WTC11 (cell line): ENCODE results near the gene GPD1L. TPM values are rescaled to one million over a fixed set of nuclear protein-coding genes. Genes with fewer than 3 reads are reported as not detected.
A peak's percentile ranks its signal among the peaks of the same experiment; 100 is the strongest.

Experiments
- ATAC-seq: fragments of 200-7000 bp; cut with Tn5 transposase; 2 replicates; pipeline ENCODE4 v1.10.0; 2021; ENCODE audit warnings: mild to moderate bottlenecking, moderate library complexity
- CTCF ChIA-PET: fragments of 300-600 bp; sonication (Branson Sonifier 250); formaldehyde crosslinking; loops from one replicate; lab custom pipeline; 2021; ENCODE audit warnings: antibody characterized with exemption; lab: Charles Lee
- POLR2A ChIA-PET: fragments of 350-600 bp; sonication (Branson Sonifier 250); formaldehyde crosslinking; loops from one replicate; lab custom pipeline; 2021; ENCODE audit warnings: antibody characterized with exemption; lab: Charles Lee
- DNase-seq: peaks from one replicate; pipeline ENCODE4 v3.0.0; 2021; ENCODE audit warnings: low spot score
- H3K27ac Mint-ChIP-seq: 2 replicates; pipeline ENCODE4 v1.8.0; 2021; ENCODE audit warnings: mixed read lengths
- H3K27me3 Mint-ChIP-seq: 2 replicates; pipeline ENCODE4 v1.8.0; 2021; ENCODE audit warnings: low read depth, mild to moderate bottlenecking, moderate library complexity, mixed read lengths
- H3K36me3 Mint-ChIP-seq: 2 replicates; pipeline ENCODE4 v1.8.0; 2021; ENCODE audit warnings: mixed read lengths
- H3K4me1 Mint-ChIP-seq: 2 replicates; pipeline ENCODE4 v1.8.0; 2022; ENCODE audit warnings: mixed read lengths
- H3K4me3 Mint-ChIP-seq: 2 replicates; pipeline ENCODE4 v1.8.0; 2021; ENCODE audit warnings: mild to moderate bottlenecking, moderate library complexity, mixed read lengths
- H3K9me3 Mint-ChIP-seq: 2 replicates; pipeline ENCODE4 v1.8.0; 2021; ENCODE audit warnings: mixed read lengths
- ESRRA ChIP-seq: sonication (generic); formaldehyde crosslinking; IDR thresholded peaks from 2 replicates; pipeline ENCODE4 v1.8.1; 2022; ENCODE audit warnings: mild to moderate bottlenecking, missing genetic modification reagents, borderline replicate concordance
- GABPB1 ChIP-seq: sonication (generic); formaldehyde crosslinking; IDR thresholded peaks from 2 replicates; pipeline ENCODE4 v1.8.1; 2023; ENCODE audit warnings: mild to moderate bottlenecking, missing genetic modification reagents
- GRHL2 ChIP-seq: fragments of 250-450 bp; sonication (Bioruptor Pico); IDR thresholded peaks from 2 replicates; pipeline ENCODE4 v1.8.0; 2022; ENCODE audit warnings: mild to moderate bottlenecking, moderate library complexity; ENCODE audit not compliant: insufficient replicate concordance, severe bottlenecking
- NFATC4 ChIP-seq: fragments of 250-450 bp; sonication (Bioruptor Pico); IDR thresholded peaks from 2 replicates; pipeline ENCODE4 v1.9.0; 2021; ENCODE audit warnings: mild to moderate bottlenecking
- NR3C1 ChIP-seq: sonication (generic); formaldehyde crosslinking; conservative IDR thresholded peaks from 2 replicates; pipeline ENCODE4 v1.8.1; 2023; ENCODE audit warnings: low read depth, mild to moderate bottlenecking, missing genetic modification reagents
- PRRX2 ChIP-seq: fragments of 250-450 bp; sonication (Bioruptor Pico); IDR thresholded peaks from 2 replicates; pipeline ENCODE4 v1.8.0; 2021; ENCODE audit warnings: mild to moderate bottlenecking
- RORB ChIP-seq: fragments of 250-450 bp; sonication (Bioruptor Pico); IDR thresholded peaks from 2 replicates; pipeline ENCODE4 v1.9.0; 2021; ENCODE audit warnings: mild to moderate bottlenecking
- SP1 ChIP-seq: sonication (generic); formaldehyde crosslinking; conservative IDR thresholded peaks from 2 replicates; pipeline ENCODE4 v1.8.1; 2022; ENCODE audit warnings: missing genetic modification reagents
- ZNF138 ChIP-seq: sonication (generic); formaldehyde crosslinking; conservative IDR thresholded peaks from 2 replicates; pipeline ENCODE4 v1.8.1; 2022; ENCODE audit warnings: mild to moderate bottlenecking, moderate library complexity, missing genetic modification reagents
- ZNF263 ChIP-seq: sonication (generic); formaldehyde crosslinking; IDR thresholded peaks from 2 replicates; pipeline ENCODE4 v1.8.1; 2022; ENCODE audit warnings: low read depth, mild to moderate bottlenecking, moderate library complexity, missing genetic modification reagents
- ZNF671 ChIP-seq: fragments of 250-450 bp; sonication (Bioruptor Pico); IDR thresholded peaks from 2 replicates; pipeline ENCODE4 v1.8.0; 2021; ENCODE audit warnings: mild to moderate bottlenecking
- total RNA-seq: library from RNA; stranded (reverse); gene quantifications from 3 replicates; pipeline ENCODE4 v1.2.3, GENCODE V29; 2021
- TF ChIP-seq, protein P1 (sequence below): fragments of 250-450 bp; sonication (Bioruptor Pico); IDR thresholded peaks from 2 replicates; pipeline ENCODE4 v1.9.0; 2021; ENCODE audit warnings: moderate library complexity, mild to moderate bottlenecking, inconsistent platforms, borderline replicate concordance
- TF ChIP-seq, protein P2 (sequence below): sonication (generic); formaldehyde crosslinking; IDR thresholded peaks from 2 replicates; pipeline ENCODE4 v1.8.0; 2023; ENCODE audit warnings: missing genetic modification reagents, mild to moderate bottlenecking, borderline replicate concordance
- TF ChIP-seq, protein P3 (sequence below): sonication (generic); formaldehyde crosslinking; IDR thresholded peaks from 2 replicates; pipeline ENCODE4 v1.8.1; 2022; ENCODE audit warnings: mild to moderate bottlenecking, moderate library complexity, missing genetic modification reagents
- TF ChIP-seq, protein P4 (sequence below): sonication (generic); formaldehyde crosslinking; IDR thresholded peaks from 2 replicates; pipeline ENCODE4 v1.8.0; 2023; ENCODE audit warnings: mild to moderate bottlenecking, missing genetic modification reagents

The GPD1L gene
- total RNA-seq, 1 experiment from 2014 or later = 5.8 TPM

DNA sequence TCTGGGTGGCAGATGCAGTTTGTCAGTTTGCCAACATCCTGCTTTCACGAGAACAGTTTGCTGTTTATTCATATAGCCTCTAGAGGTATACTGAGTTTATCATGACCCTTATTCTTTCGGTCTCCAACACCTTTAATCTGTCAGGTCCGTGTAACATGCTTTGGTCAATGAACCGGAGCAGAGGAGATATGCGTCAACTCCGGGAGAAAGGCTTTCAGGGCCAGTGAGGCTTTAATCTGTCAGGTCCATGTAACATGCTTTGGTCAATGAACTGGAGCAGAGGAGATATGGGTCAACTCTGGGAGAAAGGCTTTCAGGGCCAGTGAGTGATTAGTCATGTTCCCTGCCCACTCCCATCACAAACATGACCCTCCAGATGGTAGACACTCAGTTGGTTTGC, 16.9 kb upstream of the GPD1L start:
- no peak for ATAC-seq
- H3K9me3 Mint-ChIP-seq = peaks cover 21% of the 10 kb centered on the region
- TF ChIP-seq, protein P1, sequence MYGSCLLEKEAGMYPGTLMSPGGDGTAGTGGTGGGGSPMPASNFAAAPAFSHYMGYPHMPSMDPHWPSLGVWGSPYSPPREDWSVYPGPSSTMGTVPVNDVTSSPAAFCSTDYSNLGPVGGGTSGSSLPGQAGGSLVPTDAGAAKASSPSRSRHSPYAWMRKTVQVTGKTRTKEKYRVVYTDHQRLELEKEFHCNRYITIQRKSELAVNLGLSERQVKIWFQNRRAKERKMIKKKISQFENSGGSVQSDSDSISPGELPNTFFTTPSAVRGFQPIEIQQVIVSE = no peak
- TF ChIP-seq, protein P2, sequence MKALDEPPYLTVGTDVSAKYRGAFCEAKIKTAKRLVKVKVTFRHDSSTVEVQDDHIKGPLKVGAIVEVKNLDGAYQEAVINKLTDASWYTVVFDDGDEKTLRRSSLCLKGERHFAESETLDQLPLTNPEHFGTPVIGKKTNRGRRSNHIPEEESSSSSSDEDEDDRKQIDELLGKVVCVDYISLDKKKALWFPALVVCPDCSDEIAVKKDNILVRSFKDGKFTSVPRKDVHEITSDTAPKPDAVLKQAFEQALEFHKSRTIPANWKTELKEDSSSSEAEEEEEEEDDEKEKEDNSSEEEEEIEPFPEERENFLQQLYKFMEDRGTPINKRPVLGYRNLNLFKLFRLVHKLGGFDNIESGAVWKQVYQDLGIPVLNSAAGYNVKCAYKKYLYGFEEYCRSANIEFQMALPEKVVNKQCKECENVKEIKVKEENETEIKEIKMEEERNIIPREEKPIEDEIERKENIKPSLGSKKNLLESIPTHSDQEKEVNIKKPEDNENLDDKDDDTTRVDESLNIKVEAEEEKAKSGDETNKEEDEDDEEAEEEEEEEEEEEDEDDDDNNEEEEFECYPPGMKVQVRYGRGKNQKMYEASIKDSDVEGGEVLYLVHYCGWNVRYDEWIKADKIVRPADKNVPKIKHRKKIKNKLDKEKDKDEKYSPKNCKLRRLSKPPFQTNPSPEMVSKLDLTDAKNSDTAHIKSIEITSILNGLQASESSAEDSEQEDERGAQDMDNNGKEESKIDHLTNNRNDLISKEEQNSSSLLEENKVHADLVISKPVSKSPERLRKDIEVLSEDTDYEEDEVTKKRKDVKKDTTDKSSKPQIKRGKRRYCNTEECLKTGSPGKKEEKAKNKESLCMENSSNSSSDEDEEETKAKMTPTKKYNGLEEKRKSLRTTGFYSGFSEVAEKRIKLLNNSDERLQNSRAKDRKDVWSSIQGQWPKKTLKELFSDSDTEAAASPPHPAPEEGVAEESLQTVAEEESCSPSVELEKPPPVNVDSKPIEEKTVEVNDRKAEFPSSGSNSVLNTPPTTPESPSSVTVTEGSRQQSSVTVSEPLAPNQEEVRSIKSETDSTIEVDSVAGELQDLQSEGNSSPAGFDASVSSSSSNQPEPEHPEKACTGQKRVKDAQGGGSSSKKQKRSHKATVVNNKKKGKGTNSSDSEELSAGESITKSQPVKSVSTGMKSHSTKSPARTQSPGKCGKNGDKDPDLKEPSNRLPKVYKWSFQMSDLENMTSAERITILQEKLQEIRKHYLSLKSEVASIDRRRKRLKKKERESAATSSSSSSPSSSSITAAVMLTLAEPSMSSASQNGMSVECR (CRISPR knock-in tag) = no peak
- TF ChIP-seq, protein P3, sequence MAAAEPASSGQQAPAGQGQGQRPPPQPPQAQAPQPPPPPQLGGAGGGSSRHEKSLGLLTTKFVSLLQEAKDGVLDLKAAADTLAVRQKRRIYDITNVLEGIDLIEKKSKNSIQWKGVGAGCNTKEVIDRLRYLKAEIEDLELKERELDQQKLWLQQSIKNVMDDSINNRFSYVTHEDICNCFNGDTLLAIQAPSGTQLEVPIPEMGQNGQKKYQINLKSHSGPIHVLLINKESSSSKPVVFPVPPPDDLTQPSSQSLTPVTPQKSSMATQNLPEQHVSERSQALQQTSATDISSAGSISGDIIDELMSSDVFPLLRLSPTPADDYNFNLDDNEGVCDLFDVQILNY (CRISPR knock-in tag) = no peak
- TF ChIP-seq NR3C1 (CRISPR knock-in tag) (no peak), GRHL2 (CRISPR knock-in tag) (no peak), SP1 (no peak), NFATC4 (CRISPR knock-in tag) (no peak), ZNF263 (CRISPR knock-in tag) (no peak)
- TF ChIP-seq, all 79 proteins: peak for 0
- H3K27ac Mint-ChIP-seq = no peak overlapping the region
- no peak overlapping the region for H3K4me3 Mint-ChIP-seq
- CTCF ChIA-PET = no interaction called here
- H3K4me1 Mint-ChIP-seq = no peaks in the 10 kb centered on the region
- no peaks in the 10 kb centered on the region for H3K36me3 Mint-ChIP-seq
- POLR2A ChIA-PET = no interaction called here
- no peak for DNase-seq
- H3K27me3 Mint-ChIP-seq = no peaks in the 10 kb centered on the region; the same call in 1 of the 2 replicates

DNA sequence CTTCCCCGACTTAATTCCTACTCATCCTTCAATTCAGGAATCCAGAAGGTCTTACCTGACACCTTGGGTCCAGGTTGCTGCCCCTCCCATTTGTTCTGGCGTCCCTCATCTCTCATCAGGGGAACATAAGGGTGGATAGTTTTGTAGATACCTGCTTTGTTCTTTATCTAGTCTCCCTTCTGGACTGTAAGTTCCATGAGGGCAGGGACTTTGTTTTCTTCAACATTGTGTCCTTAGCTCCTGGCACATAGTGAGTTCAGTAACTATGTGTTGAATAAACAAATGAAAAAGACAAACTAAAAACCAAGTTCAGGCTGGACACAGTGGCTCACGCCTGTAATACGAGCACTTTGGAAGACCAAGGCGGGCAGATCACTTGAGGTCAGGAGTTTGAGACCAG, 13.2 kb upstream of the GPD1L start:
- H3K9me3 Mint-ChIP-seq = peaks cover 17% of the 10 kb centered on the region; the same call in 1 of the 2 replicates
- no peak for TF ChIP-seq ZNF138 (CRISPR knock-in tag)
- no peak for TF ChIP-seq ESRRA (CRISPR knock-in tag)
- POLR2A ChIA-PET = no interaction called here
- no peaks in the 10 kb centered on the region; the same call in 1 of the 2 replicates for H3K27me3 Mint-ChIP-seq
- no peak for DNase-seq
- no peaks in the 10 kb centered on the region for H3K4me1 Mint-ChIP-seq
- CTCF ChIA-PET = no interaction called here
- no peak overlapping the region for H3K4me3 Mint-ChIP-seq
- no peak overlapping the region for H3K27ac Mint-ChIP-seq
- ATAC-seq = no peak
- H3K36me3 Mint-ChIP-seq = no peaks in the 10 kb centered on the region

DNA sequence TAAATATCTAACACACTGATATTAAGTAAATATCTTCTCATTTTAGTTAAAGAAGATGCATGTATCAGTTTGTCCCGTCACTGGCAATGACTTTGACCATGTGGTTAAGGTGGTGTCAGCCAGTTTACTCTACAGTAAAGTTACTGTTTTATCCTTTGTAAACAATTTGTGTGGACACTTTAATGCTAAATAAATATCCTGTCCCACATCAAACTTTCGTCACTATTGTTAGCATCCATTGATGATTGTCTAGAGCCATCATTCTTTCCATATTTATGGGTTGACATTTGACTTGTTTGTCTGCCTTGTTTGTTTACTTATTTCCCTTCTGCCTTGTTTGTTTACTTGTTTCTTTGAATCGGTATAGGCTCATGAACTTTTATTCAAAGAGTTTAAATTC, 11.0 kb upstream of the GPD1L start:
- Mint-ChIP-seq H3K4me3 (no peak overlapping the region), H3K36me3 (no peaks in the 10 kb centered on the region)
- ATAC-seq (no peak), DNase-seq (no peak)
- CTCF ChIA-PET = no interaction called here
- TF ChIP-seq GABPB1 (CRISPR knock-in tag) (peak; percentile 47), RORB (CRISPR knock-in tag) (no peak), ZNF671 (CRISPR knock-in tag) (no peak), PRRX2 (CRISPR knock-in tag) (no peak)
- TF ChIP-seq, protein P4, sequence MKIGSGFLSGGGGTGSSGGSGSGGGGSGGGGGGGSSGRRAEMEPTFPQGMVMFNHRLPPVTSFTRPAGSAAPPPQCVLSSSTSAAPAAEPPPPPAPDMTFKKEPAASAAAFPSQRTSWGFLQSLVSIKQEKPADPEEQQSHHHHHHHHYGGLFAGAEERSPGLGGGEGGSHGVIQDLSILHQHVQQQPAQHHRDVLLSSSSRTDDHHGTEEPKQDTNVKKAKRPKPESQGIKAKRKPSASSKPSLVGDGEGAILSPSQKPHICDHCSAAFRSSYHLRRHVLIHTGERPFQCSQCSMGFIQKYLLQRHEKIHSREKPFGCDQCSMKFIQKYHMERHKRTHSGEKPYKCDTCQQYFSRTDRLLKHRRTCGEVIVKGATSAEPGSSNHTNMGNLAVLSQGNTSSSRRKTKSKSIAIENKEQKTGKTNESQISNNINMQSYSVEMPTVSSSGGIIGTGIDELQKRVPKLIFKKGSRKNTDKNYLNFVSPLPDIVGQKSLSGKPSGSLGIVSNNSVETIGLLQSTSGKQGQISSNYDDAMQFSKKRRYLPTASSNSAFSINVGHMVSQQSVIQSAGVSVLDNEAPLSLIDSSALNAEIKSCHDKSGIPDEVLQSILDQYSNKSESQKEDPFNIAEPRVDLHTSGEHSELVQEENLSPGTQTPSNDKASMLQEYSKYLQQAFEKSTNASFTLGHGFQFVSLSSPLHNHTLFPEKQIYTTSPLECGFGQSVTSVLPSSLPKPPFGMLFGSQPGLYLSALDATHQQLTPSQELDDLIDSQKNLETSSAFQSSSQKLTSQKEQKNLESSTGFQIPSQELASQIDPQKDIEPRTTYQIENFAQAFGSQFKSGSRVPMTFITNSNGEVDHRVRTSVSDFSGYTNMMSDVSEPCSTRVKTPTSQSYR = no peak
- TF ChIP-seq, all 79 proteins: peak for 1
- Mint-ChIP-seq H3K27ac (no peak overlapping the region), H3K4me1 (no peaks in the 10 kb centered on the region), H3K9me3 (peaks cover 13% of the 10 kb centered on the region), H3K27me3 (no peaks in the 10 kb centered on the region; the same call in 1 of the 2 replicates)
- POLR2A ChIA-PET = no interaction called here
